ENCODE data around the gene IL6R.

DNA sequence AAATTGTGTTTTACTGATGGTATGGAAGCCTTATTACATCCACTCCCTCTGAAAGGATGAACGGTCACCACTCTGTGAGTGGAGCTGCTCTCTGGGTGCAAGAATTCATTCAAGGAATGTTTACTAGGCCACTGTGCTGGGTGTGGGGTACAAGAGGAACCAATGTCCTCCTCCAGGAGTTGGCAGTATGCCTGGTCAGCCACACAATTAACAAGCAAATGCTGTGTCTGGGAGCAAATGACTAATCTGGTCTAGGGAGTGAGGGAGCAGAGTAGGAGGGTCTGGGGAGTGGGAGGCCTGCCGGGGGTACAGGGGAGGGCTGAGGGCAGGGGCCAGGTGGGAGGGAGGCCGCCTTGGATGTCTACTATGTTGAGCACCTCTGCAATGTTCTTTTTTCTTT, 69.7 kb downstream of the IL6R start:
- no peak for TF ChIP-seq POLR2A (IDR thresholded peaks at IDR 0.05)
- TF ChIP-seq, protein P1, sequence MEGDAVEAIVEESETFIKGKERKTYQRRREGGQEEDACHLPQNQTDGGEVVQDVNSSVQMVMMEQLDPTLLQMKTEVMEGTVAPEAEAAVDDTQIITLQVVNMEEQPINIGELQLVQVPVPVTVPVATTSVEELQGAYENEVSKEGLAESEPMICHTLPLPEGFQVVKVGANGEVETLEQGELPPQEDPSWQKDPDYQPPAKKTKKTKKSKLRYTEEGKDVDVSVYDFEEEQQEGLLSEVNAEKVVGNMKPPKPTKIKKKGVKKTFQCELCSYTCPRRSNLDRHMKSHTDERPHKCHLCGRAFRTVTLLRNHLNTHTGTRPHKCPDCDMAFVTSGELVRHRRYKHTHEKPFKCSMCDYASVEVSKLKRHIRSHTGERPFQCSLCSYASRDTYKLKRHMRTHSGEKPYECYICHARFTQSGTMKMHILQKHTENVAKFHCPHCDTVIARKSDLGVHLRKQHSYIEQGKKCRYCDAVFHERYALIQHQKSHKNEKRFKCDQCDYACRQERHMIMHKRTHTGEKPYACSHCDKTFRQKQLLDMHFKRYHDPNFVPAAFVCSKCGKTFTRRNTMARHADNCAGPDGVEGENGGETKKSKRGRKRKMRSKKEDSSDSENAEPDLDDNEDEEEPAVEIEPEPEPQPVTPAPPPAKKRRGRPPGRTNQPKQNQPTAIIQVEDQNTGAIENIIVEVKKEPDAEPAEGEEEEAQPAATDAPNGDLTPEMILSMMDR (IDR thresholded peaks at IDR 0.05 in 4 of 5, conservative IDR thresholded peaks at IDR 0.05 in 1 of 5) = no peak
